NCI-H2196 treated with DMSO at 0.1 percent for 48 hours (cell line): ENCODE data around the gene NTRK2.

Experiments
- DNase-seq: peaks from one replicate; lab custom pipeline; 2025; ENCODE audit not compliant: unreplicated experiment; lab: John Stamatoyannopoulos, UW

NTRK2 gene

DNA sequence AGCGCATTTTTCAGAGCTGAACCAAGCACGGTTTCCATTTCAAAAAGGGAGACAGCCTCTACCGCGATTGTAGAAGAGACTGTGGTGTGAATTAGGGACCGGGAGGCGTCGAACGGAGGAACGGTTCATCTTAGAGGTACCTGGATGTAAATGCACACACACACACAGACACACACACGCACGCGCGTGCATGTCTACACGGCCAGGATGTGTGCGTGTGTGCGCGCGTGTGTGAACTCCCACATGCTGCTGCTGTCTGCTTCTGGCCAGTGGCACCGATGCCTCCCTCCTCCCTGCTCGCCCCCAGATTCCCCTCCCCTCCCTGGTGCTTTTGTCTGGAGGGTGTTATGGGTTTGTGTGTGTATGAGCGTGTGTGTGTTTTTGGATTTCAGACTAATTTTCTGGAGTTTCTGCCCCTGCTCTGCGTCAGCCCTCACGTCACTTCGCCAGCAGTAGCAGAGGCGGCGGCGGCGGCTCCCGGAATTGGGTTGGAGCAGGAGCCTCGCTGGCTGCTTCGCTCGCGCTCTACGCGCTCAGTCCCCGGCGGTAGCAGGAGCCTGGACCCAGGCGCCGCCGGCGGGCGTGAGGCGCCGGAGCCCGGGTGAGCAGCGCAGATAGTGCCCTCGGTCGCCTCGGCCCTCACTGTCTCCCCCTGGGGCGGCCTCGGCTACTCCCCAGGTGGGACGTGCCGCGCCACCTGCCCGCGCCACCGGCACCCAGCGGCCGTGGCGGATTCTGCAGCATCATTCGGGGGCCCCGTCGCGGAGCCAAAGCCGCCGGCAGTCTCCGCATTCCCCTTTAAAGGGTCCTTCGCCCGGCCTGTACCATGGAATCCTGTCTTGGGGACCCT lies at the start of gene NTRK2:
Gene NTRK2 (plus strand): TSS at position 442 of the 850 bp plus-strand sequence. CDS start 1,020 bp downstream, outside the sequence.
- DNase-seq = no peak

DNA sequence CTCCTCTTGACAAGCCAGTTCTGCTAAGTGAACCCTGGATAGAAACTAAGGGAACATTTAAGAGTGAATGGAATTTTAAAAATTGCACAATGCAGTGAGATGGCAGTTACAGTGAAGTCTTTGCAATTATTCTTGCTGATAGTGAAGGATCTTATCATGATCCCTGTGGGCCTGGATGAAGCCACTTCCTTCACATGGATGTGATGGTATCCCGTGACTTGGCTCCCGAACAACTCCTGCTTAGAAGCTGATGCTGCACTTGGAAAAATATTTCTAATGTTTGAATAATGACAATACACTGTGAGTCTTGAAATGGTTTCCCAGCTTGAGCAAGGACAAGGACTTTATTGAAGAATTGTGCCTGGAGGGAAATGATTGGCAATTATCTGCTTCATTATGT lies 49.2 kb upstream of the NTRK2 start:
- DNase-seq = no peak

DNA sequence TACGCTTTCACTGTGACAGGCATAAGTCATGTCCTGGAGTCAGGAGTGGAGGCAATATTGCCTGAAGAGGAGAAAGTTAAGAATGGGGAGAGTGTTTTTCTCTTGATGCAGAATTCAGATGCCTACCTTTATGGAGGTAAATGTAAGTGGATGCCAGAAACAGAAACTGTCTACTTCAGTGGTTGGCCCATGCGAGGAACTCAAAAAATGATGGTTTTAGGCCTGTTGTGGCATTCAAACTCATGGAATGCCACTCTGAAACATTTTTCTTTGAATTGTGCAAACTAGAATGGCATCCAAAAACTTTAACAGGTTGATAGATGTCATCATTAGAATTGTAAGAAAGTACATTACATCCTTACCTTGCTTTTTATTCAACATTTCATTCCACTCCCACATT lies 47.7 kb upstream of the NTRK2 start:
- no peak for DNase-seq

- no peak for DNase-seq
These were observed 46.5 kb upstream of the NTRK2 start for GRCh38 chr9:84622981-84623380.

GRCh38 chr9:84636436-84636835 lies 33.1 kb upstream of the NTRK2 start:
- DNase-seq = no peak

DNA sequence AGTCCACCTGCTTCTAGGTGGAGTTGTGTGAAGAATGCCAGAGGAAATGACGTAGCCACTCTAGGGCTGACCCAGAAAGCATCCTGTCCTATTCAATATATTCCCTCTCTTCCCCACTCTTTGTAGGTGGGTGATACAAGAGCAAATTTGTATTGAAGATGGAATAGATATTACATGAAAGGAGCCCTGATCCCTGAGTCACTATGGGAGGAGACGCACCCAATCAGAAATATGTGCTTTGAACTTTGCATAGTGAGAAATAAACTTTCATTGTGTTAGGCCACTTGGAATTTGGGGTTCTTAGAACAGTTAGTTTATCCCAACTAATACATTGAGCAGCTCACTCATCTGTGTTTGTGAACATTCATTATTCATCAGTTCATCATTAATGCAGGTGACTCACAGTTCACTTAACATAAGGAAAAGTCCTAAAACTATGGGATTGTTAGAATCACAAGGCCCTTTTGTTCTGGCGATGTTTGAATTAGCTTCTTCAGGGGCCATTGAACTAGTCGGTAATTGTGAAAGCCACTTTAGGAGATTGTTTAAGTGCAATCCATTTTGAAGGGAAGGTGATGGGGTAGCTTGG lies 26.9 kb upstream of the NTRK2 start:
- DNase-seq = no peak

- DNase-seq = no peak
These were observed 21.8 kb upstream of the NTRK2 start for GRCh38 chr9:84647699-84648098.

GRCh38 chr9:84652496-84653120 lies 16.9 kb upstream of the NTRK2 start:
- no peak for DNase-seq

GRCh38 chr9:84655447-84655846 lies 14.1 kb upstream of the NTRK2 start:
- no peak for DNase-seq

DNA sequence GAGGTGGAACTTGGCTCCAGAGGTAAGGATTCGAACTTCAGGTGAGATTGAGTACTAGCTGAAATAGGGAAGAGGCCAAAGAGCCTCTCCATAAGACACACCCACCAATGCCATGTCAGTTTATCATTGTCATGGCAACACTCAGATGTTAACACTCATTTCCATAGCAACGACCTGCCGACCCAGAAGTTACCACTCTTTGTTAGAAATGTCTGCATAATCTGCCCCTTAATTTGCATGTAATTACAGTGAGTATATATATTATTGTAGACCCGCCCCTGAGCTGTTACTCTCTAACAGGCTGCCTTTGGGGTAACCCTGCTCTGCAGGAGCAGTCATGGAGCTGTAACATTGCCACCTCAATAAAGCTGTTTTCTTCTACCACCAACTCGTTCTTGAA lies 10.2 kb upstream of the NTRK2 start:
- DNase-seq = no peak

DNA sequence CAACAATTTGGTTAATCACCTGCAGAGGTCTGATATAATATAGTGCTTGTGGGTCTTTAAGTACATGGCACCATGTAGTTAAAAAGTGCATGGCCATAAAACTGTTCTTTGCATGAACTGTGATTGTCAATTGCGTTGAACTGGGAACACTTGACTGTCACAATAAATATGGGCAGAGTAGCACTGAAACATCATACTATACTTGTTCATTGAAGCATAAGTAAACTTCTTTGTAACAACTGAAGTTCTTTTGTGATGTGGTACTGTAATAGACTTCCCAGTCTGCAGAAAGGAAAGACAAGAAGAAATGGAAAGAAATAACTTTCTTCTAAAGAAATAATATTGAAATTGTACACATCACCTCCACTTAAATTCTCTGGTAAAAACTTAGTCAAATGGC lies 9.8 kb upstream of the NTRK2 start:
- DNase-seq = no peak

- DNase-seq = no peak
These were observed 1.8 kb upstream of the NTRK2 start for GRCh38 chr9:84667571-84668195.

DNA sequence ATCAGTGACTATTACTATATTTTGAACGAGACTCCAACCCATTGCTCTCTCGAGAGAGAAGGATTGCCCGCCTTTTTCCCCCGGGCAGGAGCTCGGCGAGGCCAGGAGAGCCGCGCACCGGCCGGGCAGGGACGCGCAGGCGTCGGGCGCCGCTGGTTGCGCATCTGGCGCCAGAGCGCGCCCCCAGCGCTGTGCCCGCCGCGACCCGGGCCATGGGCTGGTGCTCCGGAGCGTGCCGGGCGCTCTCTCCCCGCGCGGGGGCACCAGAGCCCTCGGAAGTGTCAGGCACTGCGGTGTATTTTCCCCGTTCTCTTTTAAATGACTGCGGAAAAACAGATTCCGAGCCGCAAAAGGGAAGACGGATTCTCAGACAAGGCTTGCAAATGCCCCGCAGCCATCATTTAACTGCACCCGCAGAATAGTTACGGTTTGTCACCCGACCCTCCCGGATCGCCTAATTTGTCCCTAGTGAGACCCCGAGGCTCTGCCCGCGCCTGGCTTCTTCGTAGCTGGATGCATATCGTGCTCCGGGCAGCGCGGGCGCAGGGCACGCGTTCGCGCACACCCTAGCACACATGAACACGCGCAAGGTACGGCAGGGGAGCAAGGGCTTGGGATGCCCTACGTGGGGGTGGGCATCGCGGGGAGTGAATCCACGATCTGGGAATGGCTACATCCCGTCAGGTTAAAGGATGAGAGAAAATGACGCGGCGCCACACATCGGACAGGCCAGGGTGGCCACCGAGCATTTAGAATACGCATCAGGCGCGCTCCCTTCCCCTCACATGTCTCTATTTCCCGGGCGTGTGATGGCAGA lies 1.1 kb upstream of the NTRK2 start:
- no peak for DNase-seq

- no peak for DNase-seq
These were observed 579 bp upstream of the NTRK2 start for GRCh38 chr9:84669013-84669287.

DNA sequence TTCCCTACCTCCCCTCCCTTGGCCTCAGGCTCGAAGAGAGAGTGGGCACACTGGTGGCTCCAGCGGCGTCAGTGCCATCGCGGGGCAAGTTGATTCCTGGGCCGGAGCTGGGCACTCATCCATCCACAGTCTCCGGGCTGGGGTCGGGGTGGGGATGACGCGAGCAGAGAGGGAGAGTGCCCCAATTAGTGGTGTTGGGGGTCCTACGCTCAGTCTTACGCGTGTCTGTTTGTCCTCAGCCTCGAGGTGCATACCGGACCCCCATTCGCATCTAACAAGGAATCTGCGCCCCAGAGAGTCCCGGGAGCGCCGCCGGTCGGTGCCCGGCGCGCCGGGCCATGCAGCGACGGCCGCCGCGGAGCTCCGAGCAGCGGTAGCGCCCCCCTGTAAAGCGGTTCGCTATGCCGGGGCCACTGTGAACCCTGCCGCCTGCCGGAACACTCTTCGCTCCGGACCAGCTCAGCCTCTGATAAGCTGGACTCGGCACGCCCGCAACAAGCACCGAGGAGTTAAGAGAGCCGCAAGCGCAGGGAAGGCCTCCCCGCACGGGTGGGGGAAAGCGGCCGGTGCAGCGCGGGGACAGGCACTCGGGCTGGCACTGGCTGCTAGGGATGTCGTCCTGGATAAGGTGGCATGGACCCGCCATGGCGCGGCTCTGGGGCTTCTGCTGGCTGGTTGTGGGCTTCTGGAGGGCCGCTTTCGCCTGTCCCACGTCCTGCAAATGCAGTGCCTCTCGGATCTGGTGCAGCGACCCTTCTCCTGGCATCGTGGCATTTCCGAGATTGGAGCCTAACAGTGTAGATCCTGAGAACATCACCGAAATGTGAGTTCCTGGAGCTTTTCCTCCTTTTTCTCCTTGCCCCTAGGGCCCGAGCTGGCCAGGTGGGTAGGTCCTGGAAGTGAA lies 861 bp downstream of the NTRK2 start:
- DNase-seq = no peak

GRCh38 chr9:84671586-84672521 lies 2.3 kb downstream of the NTRK2 start:
- DNase-seq = no peak

DNA sequence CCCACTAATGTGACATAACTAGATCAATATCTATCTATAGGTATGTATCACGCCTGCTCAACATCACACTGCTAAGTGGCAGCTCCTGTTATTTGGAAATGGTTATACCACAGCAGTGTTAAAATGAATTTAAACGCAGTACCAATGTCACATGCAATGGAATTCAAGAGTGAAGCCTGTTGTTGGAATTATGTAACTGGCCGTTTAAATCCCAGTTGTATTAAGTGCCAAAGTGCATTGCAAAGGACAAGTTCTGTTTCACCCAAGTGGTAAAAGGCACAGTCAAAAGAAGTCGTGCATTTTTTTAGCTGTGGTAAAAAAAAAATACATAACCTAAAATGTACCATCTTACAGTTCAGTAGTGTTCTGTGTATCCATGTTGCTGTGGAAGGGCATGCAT lies 4.3 kb downstream of the NTRK2 start:
- DNase-seq = no peak

DNA sequence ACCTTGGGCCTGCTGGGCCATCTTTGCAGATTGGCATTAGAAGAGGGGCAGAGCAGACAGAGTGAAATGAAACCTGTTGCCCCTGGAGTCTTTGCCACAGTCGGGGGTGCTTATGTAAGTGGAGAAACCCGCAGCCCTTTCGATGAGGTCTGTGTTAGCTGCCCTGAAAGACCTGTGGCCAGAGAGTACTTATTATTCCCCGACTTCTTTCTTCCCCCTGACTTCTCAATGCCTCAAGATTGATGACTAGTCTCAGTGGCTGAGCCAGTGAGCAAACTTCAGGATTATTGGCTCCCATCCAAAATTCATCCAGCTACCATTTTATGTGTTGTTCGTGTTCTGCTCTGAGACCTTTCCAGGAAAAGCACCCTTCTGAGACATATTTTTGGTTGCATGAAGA lies 7.6 kb downstream of the NTRK2 start:
- DNase-seq = no peak

- no peak for DNase-seq
These were observed 10.0 kb downstream of the NTRK2 start for GRCh38 chr9:84679571-84679970.
